NCI-H1930 (cell line): ENCODE results near the gene CHST8.
"Not testable (repeated sequence)": the region's sequence is repeated elsewhere in the genome, so short reads cannot be mapped to it uniquely, and the experiment has no call there.

Experiments
- DNase-seq, 2 experiments: peaks; one replicate each; lab custom pipeline; 2025; lab: John Stamatoyannopoulos, UW

The CHST8 gene

GRCh38 chr19:33644284-33644836 is 22.6 kb downstream of the CHST8 start:
- DNase-seq = no peak

GRCh38 chr19:33646306-33646705 is 24.6 kb downstream of the CHST8 start:
- DNase-seq = no peak

- no peak for DNase-seq
Measured at GRCh38 chr19:33647146-33647545, 25.4 kb downstream of the CHST8 start.

- no peak for DNase-seq
Measured at GRCh38 chr19:33649627-33650305, 28.0 kb downstream of the CHST8 start.

- DNase-seq = no peak
Measured at GRCh38 chr19:33653684-33654083, 31.9 kb downstream of the CHST8 start.

- DNase-seq = no peak
Measured at GRCh38 chr19:33654840-33655508, 33.2 kb downstream of the CHST8 start.

GRCh38 chr19:33659835-33660234 is 38.1 kb downstream of the CHST8 start:
- no peak for DNase-seq

GRCh38 chr19:33660410-33661124 is 38.8 kb downstream of the CHST8 start:
- no peak for DNase-seq

- no peak for DNase-seq
Measured at GRCh38 chr19:33661336-33661735, 39.6 kb downstream of the CHST8 start.

GRCh38 chr19:33662391-33663092 is 40.8 kb downstream of the CHST8 start:
- no peak for DNase-seq

- DNase-seq = not testable (repeated sequence)
Measured at GRCh38 chr19:33663316-33663715, 41.6 kb downstream of the CHST8 start.

GRCh38 chr19:33664744-33665143 is 43.0 kb downstream of the CHST8 start:
- no peak for DNase-seq

GRCh38 chr19:33665776-33666595 is 44.2 kb downstream of the CHST8 start:
- DNase-seq = no peak

GRCh38 chr19:33667141-33667650 is 45.4 kb downstream of the CHST8 start:
- DNase-seq = no peak

GRCh38 chr19:33667881-33668280 is 46.1 kb downstream of the CHST8 start:
- DNase-seq = no peak

- no peak for DNase-seq
Measured at GRCh38 chr19:33668968-33669367, 47.2 kb downstream of the CHST8 start.

GRCh38 chr19:33669376-33669775 is 47.6 kb downstream of the CHST8 start:
- no peak for DNase-seq

- DNase-seq = no peak
Measured at GRCh38 chr19:33670398-33670797, 48.6 kb downstream of the CHST8 start.

- no peak for DNase-seq
Measured at GRCh38 chr19:33671211-33671610, 49.5 kb downstream of the CHST8 start.

GRCh38 chr19:33673258-33673875 is 51.6 kb downstream of the CHST8 start:
- no peak for DNase-seq
